Activated CD8-positive, alpha-beta memory T cell treated with anti-CD3 and anti-CD28 coated beads, Interleukin-2, amount 50 U/mL, for 1 hour (primary cell): Measurements from ENCODE around the gene HHIP.

Experiments
- DNase-seq: peaks from one replicate; pipeline ENCODE4 v3.0.0-alpha.2; 2020; ENCODE audit errors: extremely low read depth

HHIP gene

DNA sequence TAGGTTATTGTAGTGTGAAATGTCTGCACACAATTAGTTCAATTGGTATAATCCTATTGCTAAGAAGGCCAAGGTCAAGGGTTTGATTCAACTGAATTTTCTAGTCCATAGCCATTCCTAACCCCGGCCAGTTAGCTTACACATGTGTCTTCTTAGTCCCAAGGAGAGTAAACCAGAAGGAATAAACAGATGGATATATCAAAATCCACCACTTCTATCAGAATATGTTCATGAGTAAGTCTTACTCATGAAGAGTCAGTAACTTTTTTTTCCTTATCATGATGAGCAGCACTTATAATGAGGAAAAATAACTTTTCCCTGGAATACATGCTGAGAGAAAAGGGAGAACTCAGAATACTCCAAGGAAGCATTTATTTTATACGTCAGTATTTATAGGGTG is 9.5 kb downstream of the HHIP start:
- DNase-seq = no peak

DNA sequence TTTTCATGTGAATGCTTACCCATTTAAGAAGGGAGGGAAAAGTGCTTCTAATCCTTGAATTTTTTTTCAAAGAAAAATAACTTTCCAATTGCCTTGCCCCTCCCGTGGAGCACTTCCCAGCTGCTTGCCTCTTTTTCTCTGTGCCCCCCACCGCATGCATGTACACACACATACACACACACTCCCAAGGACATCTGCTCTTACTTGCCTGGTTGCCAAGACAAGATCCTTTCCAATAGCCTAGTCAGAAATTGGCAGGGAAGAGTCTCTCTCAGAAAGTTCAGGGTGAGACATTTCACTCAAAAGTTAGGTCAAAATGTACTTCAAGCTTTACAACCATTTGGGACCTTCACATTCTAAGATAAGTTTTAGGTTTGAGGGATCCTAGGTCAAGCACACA is 10.9 kb downstream of the HHIP start:
- DNase-seq = no peak

DNA sequence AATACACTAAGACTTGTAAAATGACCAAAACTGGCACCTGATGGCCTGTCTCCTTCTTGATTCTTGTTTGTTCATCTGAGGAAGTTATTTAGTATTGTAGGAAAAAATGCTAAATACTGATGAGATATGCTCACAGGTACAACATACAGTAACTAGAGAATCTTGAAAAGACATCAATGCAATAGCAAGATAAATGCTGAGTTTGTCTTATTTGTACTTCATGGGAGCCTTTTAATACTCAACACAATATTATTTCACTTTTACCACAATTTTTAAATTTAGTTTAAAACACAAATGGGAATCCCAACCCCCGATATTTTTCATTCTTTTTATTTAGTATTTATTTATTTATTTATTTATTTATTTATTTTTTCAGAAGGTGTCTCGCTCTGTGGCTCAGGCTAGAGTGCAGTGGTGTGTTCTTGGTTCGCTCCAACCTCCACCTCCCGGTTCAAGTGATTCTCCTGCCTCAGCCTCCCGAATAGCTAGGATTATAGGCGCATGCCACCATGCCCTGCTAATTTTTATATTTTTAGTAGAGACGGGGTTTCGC is 12.1 kb downstream of the HHIP start:
- no peak for DNase-seq

DNA sequence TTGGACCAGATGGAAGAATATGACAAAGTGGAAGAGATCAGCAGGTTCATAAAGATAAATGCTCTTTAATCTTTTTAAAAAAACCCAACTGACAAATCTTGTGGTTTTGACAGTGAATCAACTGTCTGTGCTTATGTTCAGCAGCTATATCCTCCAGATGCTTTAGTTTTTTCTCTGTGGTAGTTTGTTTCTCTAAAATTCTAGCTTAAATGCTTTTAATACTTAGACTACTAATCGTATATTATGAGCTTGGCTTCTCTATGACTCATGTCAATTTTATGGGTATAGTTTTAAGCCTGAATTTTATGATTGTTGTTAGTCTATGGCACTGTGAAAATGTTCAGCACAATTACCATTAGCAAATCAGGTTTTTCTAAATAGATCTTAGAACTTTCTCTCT is 12.9 kb downstream of the HHIP start:
- DNase-seq = no peak

DNA sequence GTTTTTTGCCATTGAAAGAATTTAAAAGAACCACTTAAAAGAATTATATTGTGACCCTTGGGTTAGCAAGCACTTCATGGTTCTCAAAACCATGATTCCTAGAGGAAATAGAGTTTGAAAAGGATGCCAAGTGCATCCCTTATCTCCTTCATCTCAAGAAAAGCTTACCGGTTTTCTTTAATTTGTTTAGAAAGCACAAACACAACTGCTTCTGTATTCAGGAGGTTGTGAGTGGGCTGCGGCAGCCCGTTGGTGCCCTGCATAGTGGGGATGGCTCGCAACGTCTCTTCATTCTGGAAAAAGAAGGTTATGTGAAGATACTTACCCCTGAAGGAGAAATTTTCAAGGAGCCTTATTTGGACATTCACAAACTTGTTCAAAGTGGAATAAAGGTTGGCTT is 13.5 kb downstream of the HHIP start:
- no peak for DNase-seq

DNA sequence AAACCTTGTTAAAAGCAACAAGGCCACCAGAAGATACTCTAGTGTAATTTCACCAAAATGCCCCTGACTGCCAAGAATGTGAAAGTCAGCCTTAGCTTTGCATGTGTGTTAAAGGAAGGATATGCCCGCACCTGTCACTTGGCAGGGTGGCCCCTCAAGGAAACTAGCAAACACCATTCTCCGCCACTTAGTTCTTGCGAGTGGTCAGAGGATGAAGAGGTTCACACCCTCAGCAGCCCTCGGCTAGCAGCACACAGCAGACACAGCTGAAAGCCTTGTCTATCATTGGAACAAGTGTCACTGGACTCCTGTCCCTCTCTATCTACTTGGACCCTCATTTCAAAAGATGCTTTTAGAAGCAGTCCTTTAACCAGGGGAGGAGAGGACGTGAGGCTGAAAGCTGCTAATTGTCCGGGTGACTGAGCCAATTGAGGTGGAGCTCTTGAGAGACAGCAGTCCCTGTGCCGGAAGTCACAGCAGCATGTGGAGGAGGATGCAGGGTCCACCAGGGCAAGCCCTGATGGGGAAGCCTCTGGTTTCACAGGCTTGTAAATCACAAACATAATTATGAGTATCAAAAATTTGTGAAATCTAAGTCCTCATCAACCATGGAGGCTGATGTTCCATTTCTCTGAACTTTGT is 18.0 kb downstream of the HHIP start:
- no peak for DNase-seq

DNA sequence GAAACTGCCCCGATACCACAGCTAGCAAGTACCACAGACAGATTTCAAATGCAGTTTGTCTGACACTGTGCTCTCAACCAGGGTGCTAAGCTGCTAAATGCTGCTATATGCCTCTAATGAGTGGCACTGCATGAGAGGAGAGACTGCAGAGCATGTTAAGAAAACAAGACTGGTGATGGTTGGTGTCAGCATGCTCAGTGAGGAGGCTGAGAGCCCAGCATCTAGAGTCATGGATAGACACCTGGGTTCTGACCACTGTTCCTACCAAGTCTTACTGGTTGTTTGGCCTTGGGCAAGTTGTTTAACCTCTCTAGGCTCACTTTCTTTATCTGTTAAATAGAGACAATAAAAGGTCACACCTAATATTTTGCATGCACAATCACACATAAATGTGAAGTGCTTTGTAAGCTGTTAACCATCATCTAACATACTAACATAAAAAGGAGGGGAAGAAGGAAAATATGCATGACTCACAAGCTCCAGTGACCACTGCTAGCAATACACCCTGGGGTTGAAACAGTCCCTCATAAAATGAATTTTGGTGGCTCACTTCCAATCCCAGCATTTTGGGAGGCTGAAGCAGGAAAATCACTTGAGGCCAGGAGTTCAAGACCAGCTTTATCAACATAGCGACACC is 20.7 kb downstream of the HHIP start:
- no peak for DNase-seq

DNA sequence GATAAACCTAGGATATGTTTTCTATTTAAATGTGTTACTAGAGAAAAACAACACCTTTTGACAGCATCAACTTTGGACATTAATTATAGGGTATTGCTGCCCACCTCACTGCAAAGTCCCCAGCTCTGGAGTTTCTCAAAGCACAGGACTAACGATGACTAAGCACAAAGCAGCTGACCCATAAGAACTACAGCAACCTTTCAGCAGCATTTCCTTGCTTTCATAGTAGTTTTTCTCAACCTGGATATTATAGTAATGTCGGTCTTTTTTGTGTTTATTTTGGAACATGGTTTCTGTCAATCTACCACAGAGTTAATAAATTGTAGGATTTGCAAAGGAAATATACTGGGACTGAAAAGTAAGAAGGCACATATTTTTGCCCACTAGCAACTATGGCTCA is 21.5 kb downstream of the HHIP start:
- DNase-seq = no peak

DNA sequence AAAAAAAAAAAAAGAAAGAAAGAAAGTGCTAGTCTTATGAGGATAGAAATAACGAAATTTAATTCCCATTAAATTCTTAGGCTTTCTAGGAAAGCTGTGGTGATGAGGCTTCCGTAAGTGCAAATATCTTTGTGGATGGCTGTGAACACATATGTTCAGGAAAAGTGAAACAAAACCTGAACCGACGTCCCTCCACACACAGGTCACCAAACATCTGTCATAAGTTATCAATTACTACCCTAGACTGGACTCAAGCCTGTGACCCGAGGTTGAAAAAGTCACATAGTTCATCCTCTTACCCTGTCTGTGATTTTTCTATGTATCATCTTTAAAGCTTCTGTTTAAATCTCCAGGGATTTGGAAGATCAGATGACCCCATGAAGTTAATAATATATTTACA is 24.8 kb downstream of the HHIP start:
- no peak for DNase-seq

DNA sequence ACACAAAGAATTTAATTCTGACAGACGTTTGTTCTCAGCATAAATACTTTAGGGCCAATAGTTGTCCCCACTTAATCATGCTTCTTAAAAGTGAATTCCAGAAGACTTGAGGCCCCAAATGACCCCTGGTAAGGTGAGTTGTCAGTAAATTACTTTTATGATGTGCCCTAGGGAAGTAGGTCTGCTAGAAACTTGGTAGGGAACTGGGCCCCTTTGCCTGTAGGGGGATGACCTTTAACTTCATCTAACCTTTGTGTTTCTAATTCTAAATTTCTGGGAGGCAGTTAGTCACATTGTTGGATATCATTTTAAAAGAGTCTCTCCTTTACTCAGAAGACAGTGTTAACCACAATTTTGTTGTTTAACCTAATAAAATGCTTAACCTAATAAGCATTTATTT is 28.8 kb downstream of the HHIP start:
- DNase-seq = no peak

DNA sequence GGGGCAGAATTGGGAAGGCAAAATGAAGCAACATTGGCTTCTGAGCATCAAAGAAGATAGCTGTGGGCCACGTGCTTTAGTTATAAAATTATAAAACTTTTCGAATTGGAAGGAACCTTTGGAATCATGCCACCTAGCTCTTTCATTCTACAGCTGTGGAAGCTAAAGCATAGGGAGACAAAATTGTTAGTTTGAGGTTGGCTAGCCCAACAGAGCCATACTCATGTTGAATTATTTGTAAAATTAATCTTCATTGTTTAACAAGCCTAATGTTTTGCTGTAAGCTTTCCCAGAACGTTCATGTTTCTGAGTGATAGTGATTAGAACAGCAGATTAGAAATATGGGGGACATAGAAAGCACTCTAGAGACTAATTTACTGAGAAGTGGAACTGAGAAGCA is 35.9 kb downstream of the HHIP start:
- DNase-seq = no peak

DNA sequence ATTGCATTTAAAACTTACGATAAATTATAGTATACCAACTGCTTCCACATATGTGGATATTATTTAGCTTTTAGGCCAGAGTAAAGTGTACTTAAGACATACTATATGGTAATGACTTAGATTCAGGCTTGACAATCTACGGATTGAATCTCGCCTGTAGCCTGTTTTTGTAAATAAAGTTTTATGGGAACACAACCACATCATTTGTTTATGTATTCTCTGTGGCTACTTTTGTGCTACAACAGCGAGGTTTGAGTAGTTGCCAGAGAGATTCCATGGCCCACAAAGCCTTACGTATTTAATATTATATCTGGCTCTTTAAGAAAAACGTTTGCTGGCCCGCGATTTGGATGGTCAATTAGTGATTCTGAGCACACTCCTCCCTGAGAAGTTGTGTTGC is 37.6 kb downstream of the HHIP start:
- DNase-seq = no peak

DNA sequence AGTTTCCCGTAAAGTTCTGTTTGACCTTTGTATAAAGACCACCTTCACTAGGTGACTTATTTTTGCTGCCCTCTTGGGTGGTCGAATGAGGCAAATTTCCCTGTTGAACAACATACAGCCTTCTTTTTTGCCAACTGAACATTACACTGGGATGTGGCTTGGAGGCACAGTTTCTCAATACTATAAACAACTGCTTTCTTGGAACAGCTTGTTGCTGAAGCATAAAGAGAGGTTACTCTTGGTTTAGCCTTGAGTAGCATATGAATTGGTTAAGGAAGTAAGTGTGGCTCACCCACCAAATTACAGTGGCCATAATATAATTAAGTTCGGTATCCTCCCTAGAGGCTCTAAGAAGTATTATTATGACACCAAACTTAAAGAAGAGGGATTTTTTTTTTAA is 40.0 kb downstream of the HHIP start:
- DNase-seq = no peak

DNA sequence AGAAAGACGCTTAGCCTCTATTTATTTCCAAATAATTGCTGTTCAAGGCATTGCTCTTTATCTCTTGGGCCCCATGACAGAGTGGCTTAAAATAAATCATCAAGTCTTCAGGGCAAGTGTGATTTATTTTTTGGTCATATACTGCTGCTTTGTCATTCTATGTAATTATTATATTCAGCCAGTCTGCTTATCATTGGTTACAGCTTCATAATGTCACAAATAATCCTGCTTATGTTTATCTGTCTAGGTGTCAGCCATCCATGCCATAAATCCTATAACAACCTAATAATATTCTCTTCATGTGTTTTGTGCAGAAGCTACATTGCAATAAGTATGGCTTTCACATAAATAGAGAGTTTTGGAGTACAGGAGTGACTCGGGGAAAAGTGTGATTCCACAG is 41.0 kb downstream of the HHIP start:
- no peak for DNase-seq

DNA sequence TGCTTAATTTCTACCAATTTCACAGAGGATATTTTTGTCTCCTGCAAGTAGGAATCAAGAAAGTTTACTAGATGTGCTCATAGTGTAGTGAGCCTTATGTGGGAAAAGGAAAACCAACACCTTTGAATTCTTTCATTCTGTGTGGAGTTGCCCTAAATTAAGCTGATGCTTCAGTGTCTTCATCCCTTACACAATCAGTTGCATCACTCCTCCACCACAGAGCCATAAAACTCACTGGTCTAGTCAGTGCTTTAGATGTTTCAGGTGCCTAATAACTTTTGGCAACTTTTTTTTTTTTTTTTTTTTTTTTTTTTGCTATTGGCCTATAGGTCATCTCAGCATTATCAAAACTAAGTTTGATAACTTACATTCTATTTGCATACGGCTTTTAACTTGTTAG is 41.5 kb downstream of the HHIP start:
- no peak for DNase-seq

DNA sequence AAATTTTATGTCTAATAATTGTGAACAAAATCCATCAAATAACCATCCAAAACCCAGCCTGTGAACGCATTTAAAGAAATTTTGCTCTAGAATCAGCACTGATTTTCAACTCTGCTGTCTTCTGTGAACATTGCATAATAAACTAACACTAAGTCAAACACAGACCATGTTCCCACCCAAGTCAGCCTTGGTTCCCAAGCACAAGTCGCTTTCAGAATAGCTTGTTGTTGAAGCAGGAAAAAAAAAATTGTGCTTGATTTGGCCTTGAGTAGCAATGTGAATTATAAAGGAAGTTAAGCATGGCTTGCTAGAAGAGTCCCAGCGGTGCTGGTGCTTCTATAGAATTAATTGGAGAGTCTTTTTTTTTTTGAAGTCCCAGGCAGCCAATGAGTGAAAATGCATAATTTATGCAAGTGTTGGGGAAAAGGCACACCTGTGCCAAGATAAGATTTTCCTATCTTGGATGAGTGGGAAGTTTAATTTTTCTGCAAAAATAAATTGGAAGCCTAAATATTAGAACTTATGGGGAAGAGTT is 42.1 kb downstream of the HHIP start:
- no peak for DNase-seq

DNA sequence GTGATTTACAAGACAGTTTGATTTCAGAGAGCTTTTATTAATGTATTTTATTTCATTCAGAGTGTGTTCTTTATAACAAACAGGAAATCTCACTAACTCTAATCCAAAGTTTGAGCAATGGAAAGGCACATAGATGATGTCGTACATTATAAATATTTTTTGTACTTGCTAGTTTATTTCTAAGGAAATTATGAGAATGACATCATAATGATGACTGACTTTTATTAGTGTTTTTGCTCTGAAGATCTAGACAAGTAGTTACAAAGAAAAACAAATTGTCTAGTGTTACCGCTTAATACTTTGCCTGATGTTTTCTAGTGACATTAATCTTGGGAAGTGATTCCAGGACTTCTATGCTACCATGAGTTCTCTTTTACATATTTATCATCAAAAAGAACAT is 43.2 kb downstream of the HHIP start:
- DNase-seq = no peak

DNA sequence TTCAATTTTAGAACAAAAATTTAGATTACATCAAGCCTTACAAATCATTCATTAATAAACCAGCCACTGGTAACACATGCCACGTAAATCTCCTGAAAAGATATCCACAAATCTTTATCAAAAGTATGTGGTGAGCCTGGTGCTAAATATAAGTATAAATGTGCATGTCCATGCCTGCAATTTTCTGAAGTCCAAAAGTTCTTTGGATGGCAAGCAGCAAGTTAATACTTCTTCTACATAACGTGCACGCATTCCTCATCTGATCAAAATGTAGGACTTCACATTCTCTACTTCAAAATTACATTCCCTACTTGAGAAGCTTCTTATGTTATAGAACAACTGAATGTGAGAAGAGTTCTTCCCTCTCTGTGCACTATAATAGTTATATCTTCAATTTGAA is 49.8 kb downstream of the HHIP start:
- no peak for DNase-seq

DNA sequence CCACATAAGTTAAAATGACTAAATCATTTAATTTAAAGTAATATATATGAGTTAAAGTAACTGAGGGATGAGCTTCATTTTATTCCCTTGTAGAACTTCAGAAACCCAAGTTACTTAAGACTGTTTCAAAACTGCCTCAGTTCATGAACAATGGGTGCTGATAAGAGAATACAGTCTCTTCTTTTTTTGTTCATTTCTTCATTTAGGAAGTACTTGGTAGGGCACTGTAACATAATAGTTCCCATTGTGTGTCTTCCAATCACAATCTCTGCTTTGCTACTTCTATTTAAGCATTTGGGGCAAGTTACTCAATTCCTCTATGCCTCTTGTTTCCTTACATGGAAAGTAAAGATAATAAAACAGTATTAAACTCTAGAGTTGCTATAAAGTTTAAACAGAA is 50.4 kb downstream of the HHIP start:
- no peak for DNase-seq

DNA sequence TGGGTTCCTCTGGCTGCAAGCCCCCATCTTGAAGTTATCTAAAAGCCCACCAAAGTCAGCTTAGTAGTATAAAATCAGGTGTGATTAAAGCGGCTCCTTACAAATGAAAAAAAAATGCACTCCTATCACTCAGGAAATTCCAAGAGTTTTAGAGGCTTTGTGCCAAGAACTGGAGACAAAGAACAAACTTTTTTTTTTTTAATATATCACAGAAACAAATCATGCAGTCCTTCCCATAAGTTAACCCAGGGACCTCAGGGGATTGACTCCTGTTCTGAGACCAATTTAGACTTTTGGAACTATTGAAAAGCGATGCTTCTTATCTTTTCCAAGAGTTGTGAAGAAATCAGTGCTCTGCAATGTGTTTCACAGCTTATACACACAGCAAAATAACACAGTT is 53.6 kb downstream of the HHIP start:
- DNase-seq = no peak

DNA sequence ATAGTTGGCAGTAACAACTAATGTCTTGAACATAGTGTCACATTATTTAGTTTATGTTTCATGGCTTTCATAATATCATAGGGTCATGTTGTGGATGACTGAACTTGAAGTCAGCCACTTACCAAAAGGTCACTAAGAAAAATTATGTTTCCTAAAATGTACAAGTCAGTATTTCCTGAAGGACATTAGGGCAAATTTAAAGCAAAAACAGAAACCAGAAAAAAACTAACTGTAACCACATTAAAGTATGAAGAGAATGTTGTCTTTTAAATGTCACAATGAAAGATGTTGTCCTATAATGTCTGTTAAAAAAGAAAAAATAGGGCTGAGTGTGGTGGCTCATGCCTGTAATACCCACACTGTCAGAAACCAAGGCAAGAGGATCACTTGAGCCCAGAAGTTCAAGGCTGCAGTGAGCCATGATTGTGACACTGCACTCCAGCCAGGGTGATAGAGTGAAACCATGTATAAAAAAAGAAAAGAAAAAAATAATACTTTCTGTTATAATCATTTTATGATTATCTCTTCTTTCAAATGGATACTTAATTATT is 55.8 kb downstream of the HHIP start:
- no peak for DNase-seq

DNA sequence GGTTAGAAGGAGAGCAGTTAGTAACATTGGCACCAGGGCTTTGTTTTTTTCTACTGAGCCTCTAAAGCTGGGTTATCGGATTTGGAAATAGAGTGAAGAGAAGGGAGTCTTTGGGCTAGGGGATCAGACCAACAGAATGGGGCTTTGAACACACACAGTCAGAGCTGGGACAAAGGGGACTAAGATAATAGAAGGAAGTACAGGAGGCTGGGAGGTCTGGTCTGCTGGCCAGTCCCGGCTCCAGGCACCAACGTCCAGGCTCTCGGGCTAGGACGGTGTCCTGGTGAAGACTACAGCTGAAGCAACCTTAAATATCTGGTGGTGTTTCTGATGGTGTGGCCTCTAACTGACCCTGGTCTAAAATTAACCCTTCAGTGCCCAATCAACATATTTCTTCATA is 57.5 kb downstream of the HHIP start:
- no peak for DNase-seq
